Colonic mucosa (tissue), 4 donors: ENCODE data around the gene ZNF768. TPM values are rescaled to one million over a fixed set of nuclear protein-coding genes. Genes with fewer than 3 reads are reported as not detected.
"Not testable (repeated sequence)": the region's sequence is repeated elsewhere in the genome, so short reads cannot be mapped to it uniquely, and the experiment has no call there.

Source experiments
- DNase-seq: peaks from one replicate; pipeline ENCODE4 v3.0.0-alpha.2; 2020
- H3K27ac ChIP-seq: fragments of 200-600 bp; one replicate; pipeline ENCODE4 v1.8.0; 2021
- H3K27me3 ChIP-seq: fragments of 200-600 bp; one replicate; pipeline ENCODE4 v1.8.0; 2021
- H3K36me3 ChIP-seq: fragments of 200-600 bp; one replicate; pipeline ENCODE4 v1.8.0; 2021
- H3K4me1 ChIP-seq: fragments of 200-600 bp; one replicate; pipeline ENCODE4 v1.8.0; 2021; ENCODE audit warnings: mild to moderate bottlenecking
- H3K4me3 ChIP-seq: fragments of 200-600 bp; one replicate; pipeline ENCODE4 v1.8.0; 2021
- H3K9ac ChIP-seq, 2 donors: one replicate each; pipeline ENCODE4 v1.7.0; 2013; ENCODE audit warnings: control low read depth in 2 of 2, low read depth in 2 of 2, low read length in 2 of 2
- H3K9me3 ChIP-seq: fragments of 200-600 bp; one replicate; pipeline ENCODE4 v1.8.0; 2021
- CTCF ChIP-seq: fragments of 200-600 bp; IDR thresholded peaks from one replicate; pipeline ENCODE4 v1.8.0; 2022; ENCODE audit warnings: antibody characterized with exemption, mild to moderate bottlenecking
- intact Hi-C: fragments of 100-400 bp; cut with DNase I; formaldehyde crosslinking; loops from one replicate; pipeline ENCODE4 v1.14.1; 2022
- microRNA-seq: library from miRNA; unstranded; fragments of <30 nt; microRNA quantifications from one replicate; pipeline ENCODE4, GENCODE V29; 2019
- total RNA-seq, 2 donors: library from RNA; stranded (reverse); fragmentation: NEBNext Ultra II Directional in 1 of 2; extraction: Animal tissue kit (Norgen Biotek cat#: 25700) in 1 of 2; gene quantifications; one replicate each; pipeline ENCODE4 v1.2.1, GENCODE V29; 2021
- donor health status: healthy.
- donor health status: DM: no; HTN: no; CAD: no.
- donor health status: DM: no; HTN: no; CAD: no.

Gene ZNF768
- total RNA-seq, 2 donors from 2014 or later, result 58.6 to 63.2 TPM

GRCh38 chr16:30478766-30479478 lies 47.4 kb downstream of the ZNF768 start:
- intact Hi-C loops, result no loop called here

GRCh38 chr16:30477773-30478172 lies 48.6 kb downstream of the ZNF768 start:
- H3K9me3 ChIP-seq, H3K27ac ChIP-seq, H3K36me3 ChIP-seq, intact Hi-C loops, DNase-seq, H3K9ac ChIP-seq, H3K27me3 ChIP-seq, H3K4me3 ChIP-seq, H3K4me1 ChIP-seq: not testable (repeated sequence)

More at GRCh38 chr16:30478766-30479478, 47.4 kb downstream of the ZNF768 start:
- no peak for TF ChIP-seq CTCF
- no peak overlapping the region for H3K27ac ChIP-seq
- H3K9ac ChIP-seq, result no peak overlapping the region
- no peak overlapping the region for H3K4me3 ChIP-seq
- H3K4me1 ChIP-seq, result no peaks in the 10 kb centered on the region
- DNase-seq, result no peak
- H3K9me3 ChIP-seq, result no peaks in the 10 kb centered on the region
- H3K27me3 ChIP-seq, result no peaks in the 10 kb centered on the region
- H3K36me3 ChIP-seq, result no peaks in the 10 kb centered on the region

- Histone ChIP-seq H3K27ac (no peak overlapping the region), H3K36me3 (no peaks in the 10 kb centered on the region), H3K9me3 (no peaks in the 10 kb centered on the region), H3K4me3 (no peak overlapping the region), H3K27me3 (no peaks in the 10 kb centered on the region), H3K4me1 (no peaks in the 10 kb centered on the region), H3K9ac (no peak overlapping the region)
- TF ChIP-seq CTCF, result no peak
- DNase-seq, result no peak
- intact Hi-C loops, result no loop called here
Observed at GRCh38 chr16:30476991-30477390, 49.4 kb downstream of the ZNF768 start.

DNA sequence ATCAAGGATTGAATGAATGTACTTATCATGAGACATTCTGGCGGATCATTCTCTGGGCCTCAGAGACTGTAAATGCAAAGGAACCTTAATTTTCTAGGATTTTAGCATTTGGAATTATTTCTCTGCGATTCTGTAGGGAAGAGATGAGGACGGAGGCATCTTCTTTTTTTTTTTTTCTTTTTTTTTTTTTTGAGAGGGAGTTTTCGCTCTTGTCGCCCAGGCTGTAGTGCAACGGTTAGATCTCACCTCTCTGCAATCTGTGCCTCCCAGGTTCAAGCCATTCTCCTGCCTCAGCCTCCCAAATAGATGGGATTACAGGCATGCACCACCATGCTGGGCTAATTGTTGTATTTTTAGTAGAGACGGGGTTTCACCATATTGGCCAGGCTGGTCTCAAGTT lies 51.7 kb downstream of the ZNF768 start:
- no peaks in the 10 kb centered on the region for H3K27me3 ChIP-seq
- H3K9me3 ChIP-seq, result no peaks in the 10 kb centered on the region
- H3K4me1 ChIP-seq, result no peaks in the 10 kb centered on the region
- intact Hi-C loops, result no loop called here
- no peak for DNase-seq
- H3K27ac ChIP-seq, result peak overlapping the region; percentile 70
- TF ChIP-seq CTCF, result no peak
- no peaks in the 10 kb centered on the region for H3K36me3 ChIP-seq
- H3K4me3 ChIP-seq, result peak overlapping the region; percentile 23
- H3K9ac ChIP-seq, result peak overlapping the region in 1 of 2 donors; percentile 12

- TF ChIP-seq CTCF, result no peak
- intact Hi-C loops, result no loop called here
- H3K27me3 ChIP-seq, result no peaks in the 10 kb centered on the region
- H3K4me3 ChIP-seq, result peak overlapping the region; percentile 23
- peak overlapping the region; percentile 70 for H3K27ac ChIP-seq
- H3K9ac ChIP-seq, result peak overlapping the region in 1 of 2 donors; percentile 12
- no peaks in the 10 kb centered on the region for H3K4me1 ChIP-seq
- DNase-seq, result no peak
- no peaks in the 10 kb centered on the region for H3K9me3 ChIP-seq
- H3K36me3 ChIP-seq, result no peaks in the 10 kb centered on the region
Observed at GRCh38 chr16:30474074-30474452, 52.3 kb downstream of the ZNF768 start.

Small RNA genes lying within 50 kb of the gene (microRNA-seq; reads per million reads assigned to microRNA genes)
- gene MIR4518, result not detected

Other genes starting within 250 kb of the ZNF768 start
- gene CD2BP2, start 171.3 kb downstream of the ZNF768 start, total RNA-seq, result 10 to 100 TPM; 44.8 to 76.1 TPM
- gene TBC1D10B, start 156.1 kb downstream of the ZNF768 start, total RNA-seq, result 10 to 100 TPM; 45.0 to 62.3 TPM
- 1 to 10 TPM; 1.1 to 2.2 TPM for gene MYL11, start 151.8 kb downstream of the ZNF768 start, total RNA-seq
- 1 to 10 TPM; 4.3 to 4.5 TPM for gene SEPTIN1, start 144.0 kb downstream of the ZNF768 start, total RNA-seq
- 1 to 10 TPM; 6.5 to 6.8 TPM for gene ZNF48, start 131.1 kb downstream of the ZNF768 start, total RNA-seq
- 1 to 10 TPM; 3.5 to 6.5 TPM for gene ZNF771, start 119.0 kb downstream of the ZNF768 start, total RNA-seq
- gene DCTPP1, start 96.5 kb downstream of the ZNF768 start, total RNA-seq, result 100 to 1,000 TPM in 1 of 2 donors, 10 to 100 TPM in 1; 80.9 to 153 TPM
- 100 to 1,000 TPM in 1 of 2 donors, 10 to 100 TPM in 1; 93.3 to 156 TPM for gene SEPHS2, start 80.7 kb downstream of the ZNF768 start, total RNA-seq
- 1 to 10 TPM; 3.4 to 4.8 TPM for gene ITGAL, start 53.8 kb downstream of the ZNF768 start, total RNA-seq
- gene ZNF747, start 8.3 kb upstream of the ZNF768 start, total RNA-seq, result 10 to 100 TPM in 1 of 2 donors, 1 to 10 TPM in 1; 8.7 to 11.9 TPM
- 10 to 100 TPM in 1 of 2 donors, 1 to 10 TPM in 1; 9.0 to 11.1 TPM for gene ZNF764, start 31.8 kb upstream of the ZNF768 start, total RNA-seq
- 10 to 100 TPM; 13.1 to 14.3 TPM for gene ZNF688, start 45.1 kb upstream of the ZNF768 start, total RNA-seq
- 10 to 100 TPM; 12.7 to 13.3 TPM for gene ZNF785, start 59.1 kb upstream of the ZNF768 start, total RNA-seq
- gene ZNF689, start 83.8 kb upstream of the ZNF768 start, total RNA-seq, result 1 to 10 TPM; 6.8 to 7.0 TPM
- 10 to 100 TPM; 37.0 to 70.3 TPM for gene PRR14, start 124.4 kb upstream of the ZNF768 start, total RNA-seq
- gene FBRS, start 131.9 kb upstream of the ZNF768 start, total RNA-seq, result 10 to 100 TPM; 65.1 to 74.2 TPM
- 10 to 100 TPM; 44.0 to 79.3 TPM for gene SRCAP, start 172.6 kb upstream of the ZNF768 start, total RNA-seq
- 10 to 100 TPM; 33.6 to 47.8 TPM for gene PHKG2, start 221.9 kb upstream of the ZNF768 start, total RNA-seq
- gene CFAP119, start 235.5 kb upstream of the ZNF768 start, total RNA-seq, result 10 to 100 TPM in 1 of 2 donors, 1 to 10 TPM in 1; 8.6 to 12.7 TPM
- gene RNF40, start 235.8 kb upstream of the ZNF768 start, total RNA-seq, result 100 to 1,000 TPM in 1 of 2 donors, 10 to 100 TPM in 1; 94.6 to 117 TPM